ENCODE measurements around the gene GORASP2. TPM values are rescaled to one million over a fixed set of nuclear protein-coding genes. Genes with fewer than 3 reads are reported as not detected.

GORASP2 gene
- total RNA-seq, 4 donors from 2014 or later = 14.7 to 43.7 (median 29.4) TPM

DNA sequence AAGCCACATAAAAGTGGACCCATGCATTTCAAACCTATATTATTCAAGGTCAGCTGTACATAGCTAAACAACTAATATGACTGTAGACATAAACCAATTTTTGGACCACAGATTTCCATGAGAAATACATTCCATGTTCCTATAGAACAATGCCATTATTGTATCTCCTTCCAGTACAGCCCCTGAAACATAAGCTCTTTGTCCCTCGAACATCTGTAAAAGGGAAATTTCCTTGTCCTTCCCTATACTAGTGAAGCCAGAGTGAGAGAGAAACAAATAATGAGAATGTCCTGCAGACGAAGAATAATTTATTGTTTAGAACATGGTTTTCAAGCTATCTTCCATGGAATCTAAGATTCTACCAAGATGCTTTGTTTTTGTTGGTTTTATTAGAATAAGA, 75.3 kb downstream of the GORASP2 start:
- 81 to 94% methylated on average over 2 of the region's 2 CpGs for WGBS, 2 donors (ENCODE audit: low coverage in 1 of 2)
- Histone ChIP-seq H3K27me3 (no peaks in the 10 kb centered on the region), H3K4me3 (no peak overlapping the region), H3K36me3 (peaks cover 0 to 42% (median 12%) of the 10 kb centered on the region in 4 donors), H3K4me1 (no peaks in the 10 kb centered on the region), H3K9me3 (no peaks in the 10 kb centered on the region), H3K27ac (no peak overlapping the region)
- no peak for DNase-seq
- intact Hi-C loops (cut with DNase I; ENCODE audit: low total_unique reads) = no loop called here
- in situ Hi-C loops (cut with MboI; ENCODE audit: low pct_ligation_motif_present in 1 of 4, low pct_unique_long_range_greater_than_20kb in 1 of 4, low sequenced_read_pairs in 3 of 4) = no loop called here
- TF ChIP-seq EP300 (IDR thresholded peaks at IDR 0.05; ENCODE audit: low read depth) (no peak), POLR2AphosphoS5 (IDR thresholded peaks at IDR 0.05) (no peak), CTCF (IDR thresholded peaks at IDR 0.05) (no peak), POLR2A (IDR thresholded peaks at IDR 0.05) (no peak)

GRCh38 chr2:171004833-171005232, 75.8 kb downstream of the GORASP2 start:
- DNase-seq = no peak
- no peaks in the 10 kb centered on the region for H3K27me3 ChIP-seq
- intact Hi-C loops (cut with DNase I; ENCODE audit: low total_unique reads) (no loop called here), in situ Hi-C loops (cut with MboI; ENCODE audit: low pct_ligation_motif_present in 1 of 4, low pct_unique_long_range_greater_than_20kb in 1 of 4, low sequenced_read_pairs in 3 of 4) (no loop called here)
- H3K36me3 ChIP-seq = peaks cover 0 to 47% (median 12%) of the 10 kb centered on the region in 4 donors
- no peaks in the 10 kb centered on the region for H3K9me3 ChIP-seq
- H3K4me3 ChIP-seq = no peak overlapping the region
- TF ChIP-seq CTCF (IDR thresholded peaks at IDR 0.05) (no peak), POLR2A (IDR thresholded peaks at IDR 0.05) (no peak), POLR2AphosphoS5 (IDR thresholded peaks at IDR 0.05) (no peak), EP300 (IDR thresholded peaks at IDR 0.05; ENCODE audit: low read depth) (no peak)
- WGBS, 2 donors (ENCODE audit: low coverage in 1 of 2) = 75 to 94% methylated on average over 2 of the region's 2 CpGs
- H3K4me1 ChIP-seq = no peaks in the 10 kb centered on the region
- H3K27ac ChIP-seq = no peak overlapping the region

DNA sequence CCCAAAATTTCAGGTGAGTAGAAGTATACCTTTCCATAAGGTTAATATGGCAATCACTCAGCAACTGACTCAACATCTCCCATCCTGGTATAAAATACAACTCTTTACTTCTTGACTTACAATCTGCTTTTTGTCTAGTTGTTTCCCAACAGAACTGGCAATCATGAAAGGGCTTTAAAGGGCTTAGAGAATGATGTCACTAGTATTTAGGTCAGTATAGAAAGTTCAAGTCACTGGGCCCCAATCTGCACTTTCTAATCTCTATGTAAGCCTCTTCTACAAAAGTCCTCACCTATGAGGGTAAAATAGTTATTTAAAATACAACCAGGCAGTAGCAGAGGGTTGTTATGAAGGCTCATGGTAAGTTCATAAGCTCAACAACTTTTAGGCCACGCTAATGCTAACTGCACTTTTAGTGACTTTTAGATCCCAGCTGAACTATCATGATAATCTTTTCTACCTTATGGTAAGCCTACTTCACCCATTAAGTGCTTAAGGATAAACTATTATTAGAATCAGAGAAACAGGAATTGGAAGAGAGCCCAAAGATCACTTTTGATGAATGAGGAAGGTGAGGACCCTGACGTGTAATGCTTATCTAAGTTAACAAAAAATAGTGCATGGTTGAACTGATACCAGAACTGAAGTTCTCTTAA, 79.6 kb downstream of the GORASP2 start:
- no peaks in the 10 kb centered on the region for H3K27me3 ChIP-seq
- WGBS, 2 donors (ENCODE audit: low coverage in 1 of 2) = 83 to 88% methylated on average over 2 of the region's 2 CpGs
- no peak for DNase-seq
- H3K27ac ChIP-seq = no peak overlapping the region
- in situ Hi-C loops (cut with MboI; ENCODE audit: low pct_ligation_motif_present in 1 of 4, low pct_unique_long_range_greater_than_20kb in 1 of 4, low sequenced_read_pairs in 3 of 4) (no loop called here), intact Hi-C loops (cut with DNase I; ENCODE audit: low total_unique reads) (no loop called here)
- no peaks in the 10 kb centered on the region for H3K9me3 ChIP-seq
- peaks cover 0 to 45% (median 19%) of the 10 kb centered on the region in 4 donors for H3K36me3 ChIP-seq
- H3K4me1 ChIP-seq = no peaks in the 10 kb centered on the region
- no peak overlapping the region for H3K4me3 ChIP-seq
- TF ChIP-seq EP300 (IDR thresholded peaks at IDR 0.05; ENCODE audit: low read depth) (no peak), CTCF (IDR thresholded peaks at IDR 0.05) (no peak), POLR2AphosphoS5 (IDR thresholded peaks at IDR 0.05) (no peak), POLR2A (IDR thresholded peaks at IDR 0.05) (no peak)

GRCh38 chr2:171009386-171009785, 80.3 kb downstream of the GORASP2 start:
- no peak overlapping the region for H3K4me3 ChIP-seq
- H3K9me3 ChIP-seq = no peaks in the 10 kb centered on the region
- H3K27me3 ChIP-seq = no peaks in the 10 kb centered on the region
- no peaks in the 10 kb centered on the region for H3K4me1 ChIP-seq
- no peak overlapping the region for H3K27ac ChIP-seq
- H3K36me3 ChIP-seq = peaks cover 0 to 48% (median 20%) of the 10 kb centered on the region in 4 donors
- in situ Hi-C loops (cut with MboI; ENCODE audit: low pct_ligation_motif_present in 1 of 4, low pct_unique_long_range_greater_than_20kb in 1 of 4, low sequenced_read_pairs in 3 of 4) = no loop called here
- WGBS, 2 donors (ENCODE audit: low coverage in 1 of 2) = 96% methylated on average over 4 of the region's 4 CpGs; no CpG with 5 or more reads in 1 of the 2 donors
- intact Hi-C loops (cut with DNase I; ENCODE audit: low total_unique reads) = no loop called here
- no peak for DNase-seq
- no peak for TF ChIP-seq CTCF (IDR thresholded peaks at IDR 0.05)
- TF ChIP-seq POLR2AphosphoS5 (IDR thresholded peaks at IDR 0.05) = no peak
- TF ChIP-seq EP300 (IDR thresholded peaks at IDR 0.05; ENCODE audit: low read depth) = no peak
- TF ChIP-seq POLR2A (IDR thresholded peaks at IDR 0.05) = no peak

Data from transverse colon (tissue), 4 donors.